A673 (cell line): ENCODE measurements around the gene ETV6. TPM values are rescaled to one million over a fixed set of nuclear protein-coding genes. Genes with fewer than 3 reads are reported as not detected.

Experiments used
- BruUV-seq: library from RNA; stranded (reverse); fragments of 400-500 nt; replicated peaks from 2 replicates; lab custom pipeline; 2021; lab: Mats Ljungman, UMichigan
- CTCF ChIA-PET: fragments of 300-600 bp; sonication (Branson Sonifier 250); formaldehyde crosslinking; loops from one replicate; lab custom pipeline; 2022; ENCODE audit warnings: antibody characterized with exemption; lab: Charles Lee
- POLR2A ChIA-PET: fragments of 300-600 bp; sonication (Branson Sonifier 250); formaldehyde crosslinking; loops from one replicate; lab custom pipeline; 2022; ENCODE audit warnings: antibody characterized with exemption; ENCODE audit not compliant: low non-redundant PET; lab: Charles Lee
- DNase-seq: peaks from one replicate; pipeline ENCODE4 v3.0.0-alpha.2; 2015; ENCODE audit warnings: low spot score
- H3K27ac ChIP-seq: fragments of 200-600 bp; sonication (generic); 2 replicates; pipeline ENCODE4 v1.5.1; 2016; ENCODE audit warnings: mixed run types, low read depth, mild to moderate bottlenecking, mixed read lengths, antibody characterized with exemption, low read length; ENCODE audit not compliant: poor library complexity, severe bottlenecking
- H3K27me3 ChIP-seq: fragments of 200-600 bp; sonication (generic); replicated peaks from 2 replicates; pipeline ENCODE4 v1.6.1; 2017; ENCODE audit warnings: mixed run types, low read depth, mild to moderate bottlenecking, mixed read lengths, antibody characterized with exemption, low read length; ENCODE audit not compliant: insufficient read depth, poor library complexity
- H3K36me3 ChIP-seq: fragments of 200-600 bp; sonication (generic); 2 replicates; pipeline ENCODE4 v1.6.1; 2016; ENCODE audit warnings: mixed run types, mild to moderate bottlenecking, mixed read lengths, antibody characterized with exemption, low read length; ENCODE audit not compliant: insufficient read depth, poor library complexity, severe bottlenecking
- H3K4me1 ChIP-seq: fragments of 200-600 bp; sonication (generic); 2 replicates; pipeline ENCODE4 v1.6.1; 2017; ENCODE audit warnings: mixed run types, mild to moderate bottlenecking, mixed read lengths, antibody characterized with exemption, low read length; ENCODE audit not compliant: insufficient read depth, poor library complexity, severe bottlenecking
- H3K4me3 ChIP-seq: fragments of 200-600 bp; sonication (generic); 2 replicates; pipeline ENCODE4 v1.5.1; 2016; ENCODE audit warnings: low read depth, mixed run types, mild to moderate bottlenecking, mixed read lengths, low read length; ENCODE audit not compliant: poor library complexity, severe bottlenecking
- H3K9me3 ChIP-seq: fragments of 200-600 bp; sonication (generic); 2 replicates; pipeline ENCODE4 v1.6.1; 2016; ENCODE audit warnings: mixed run types, low read depth, mild to moderate bottlenecking, mixed read lengths, antibody characterized with exemption, low read length; ENCODE audit not compliant: poor library complexity, severe bottlenecking
- EZH2 ChIP-seq: fragments of 200-600 bp; sonication (generic); IDR thresholded peaks from 2 replicates; pipeline ENCODE4 v1.6.1; 2017; ENCODE audit warnings: borderline replicate concordance, low read depth, mild to moderate bottlenecking, mixed read lengths, antibody characterized with exemption, low read length; ENCODE audit not compliant: poor library complexity, severe bottlenecking
- intact Hi-C: fragments of 100-400 bp; cut with micrococcal nuclease; formaldehyde crosslinking; loops from one replicate; pipeline ENCODE4 v1.10.0; 2022; ENCODE audit not compliant: unreplicated experiment
- total RNA-seq: library from RNA; stranded (reverse); gene quantifications from 2 replicates; pipeline ENCODE4 v1.2.3, GENCODE V29; 2021
- TF ChIP-seq, protein P1 (sequence below): fragments of 300-800, 200-600 bp; sonication (generic); conservative IDR thresholded peaks from 2 replicates; pipeline ENCODE4 v1.5.1; 2017; ENCODE audit warnings: low read depth, mild to moderate bottlenecking, antibody characterized with exemption, low read length, moderate library complexity, mixed read lengths

Gene ETV6
- total RNA-seq, 1 experiment from 2014 or later = 32.4 TPM

DNA sequence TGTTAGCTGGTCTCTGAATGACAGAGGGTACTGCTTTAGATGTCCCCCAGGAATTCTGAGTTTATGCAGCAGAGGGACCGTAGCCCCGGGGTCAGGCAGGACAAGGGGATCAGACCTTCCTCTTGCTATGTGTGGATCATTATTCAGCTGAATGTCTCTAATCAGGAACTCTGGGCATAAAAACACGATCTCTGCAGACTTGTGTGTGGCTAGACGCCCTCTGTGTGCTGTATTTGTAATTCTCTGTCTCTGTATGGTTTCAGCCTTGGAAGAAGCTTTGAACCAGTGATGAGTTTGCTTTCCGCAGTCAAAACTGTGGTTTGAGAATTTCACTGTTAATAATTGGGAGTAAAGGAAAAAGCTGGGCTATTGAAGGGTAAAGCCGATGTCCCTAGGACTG lies 125.3 kb downstream of the ETV6 start:
- POLR2A ChIA-PET = no interaction called here
- intact Hi-C loops = no loop called here
- no peak for DNase-seq
- Histone ChIP-seq H3K27ac (no peak overlapping the region), H3K36me3 (no peaks in the 10 kb centered on the region), H3K9me3 (no peaks in the 10 kb centered on the region), H3K4me3 (no peak overlapping the region), H3K4me1 (peaks cover 31% of the 10 kb centered on the region), H3K27me3 (no peaks in the 10 kb centered on the region)
- no TSS peak for BruUV-seq
- no peak for TF ChIP-seq EZH2
- TF ChIP-seq, protein P1, sequence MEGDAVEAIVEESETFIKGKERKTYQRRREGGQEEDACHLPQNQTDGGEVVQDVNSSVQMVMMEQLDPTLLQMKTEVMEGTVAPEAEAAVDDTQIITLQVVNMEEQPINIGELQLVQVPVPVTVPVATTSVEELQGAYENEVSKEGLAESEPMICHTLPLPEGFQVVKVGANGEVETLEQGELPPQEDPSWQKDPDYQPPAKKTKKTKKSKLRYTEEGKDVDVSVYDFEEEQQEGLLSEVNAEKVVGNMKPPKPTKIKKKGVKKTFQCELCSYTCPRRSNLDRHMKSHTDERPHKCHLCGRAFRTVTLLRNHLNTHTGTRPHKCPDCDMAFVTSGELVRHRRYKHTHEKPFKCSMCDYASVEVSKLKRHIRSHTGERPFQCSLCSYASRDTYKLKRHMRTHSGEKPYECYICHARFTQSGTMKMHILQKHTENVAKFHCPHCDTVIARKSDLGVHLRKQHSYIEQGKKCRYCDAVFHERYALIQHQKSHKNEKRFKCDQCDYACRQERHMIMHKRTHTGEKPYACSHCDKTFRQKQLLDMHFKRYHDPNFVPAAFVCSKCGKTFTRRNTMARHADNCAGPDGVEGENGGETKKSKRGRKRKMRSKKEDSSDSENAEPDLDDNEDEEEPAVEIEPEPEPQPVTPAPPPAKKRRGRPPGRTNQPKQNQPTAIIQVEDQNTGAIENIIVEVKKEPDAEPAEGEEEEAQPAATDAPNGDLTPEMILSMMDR = no peak
- CTCF ChIA-PET = no interaction called here

DNA sequence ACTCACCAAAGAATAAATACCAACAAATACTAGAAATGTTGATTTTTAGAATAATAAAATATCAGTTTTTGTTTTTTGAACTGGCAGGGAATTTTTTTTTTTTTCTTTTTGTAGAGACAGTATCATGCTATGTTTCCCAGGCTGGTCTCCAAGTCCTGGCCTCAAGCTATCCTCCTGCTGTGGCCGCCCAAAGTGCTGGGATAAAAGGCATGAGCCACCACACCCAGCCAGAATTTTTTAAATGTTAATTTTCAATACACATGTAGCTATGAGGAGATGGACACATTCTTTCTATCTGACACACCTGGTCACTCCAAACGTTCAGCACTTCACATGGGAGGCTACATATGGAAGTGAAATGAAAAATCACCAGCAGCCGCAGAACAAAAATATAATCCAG lies 126.8 kb downstream of the ETV6 start:
- ChIA-PET CTCF (interaction anchor here (0.6 kb wide), 2 partner anchors 50 to 232 kb away, joined by 3 to 12 read pairs; no protein-coding TSS in a partner anchor), POLR2A (no interaction called here)
- no peaks in the 10 kb centered on the region for H3K9me3 ChIP-seq
- peaks cover 32% of the 10 kb centered on the region for H3K4me1 ChIP-seq
- no peaks in the 10 kb centered on the region for H3K27me3 ChIP-seq
- no peak for DNase-seq
- intact Hi-C loops = no loop called here
- H3K4me3 ChIP-seq = no peak overlapping the region
- H3K27ac ChIP-seq = no peak overlapping the region
- TF ChIP-seq, protein P1 = no peak
- no peak for TF ChIP-seq EZH2
- H3K36me3 ChIP-seq = no peaks in the 10 kb centered on the region
- no TSS peak for BruUV-seq

DNA sequence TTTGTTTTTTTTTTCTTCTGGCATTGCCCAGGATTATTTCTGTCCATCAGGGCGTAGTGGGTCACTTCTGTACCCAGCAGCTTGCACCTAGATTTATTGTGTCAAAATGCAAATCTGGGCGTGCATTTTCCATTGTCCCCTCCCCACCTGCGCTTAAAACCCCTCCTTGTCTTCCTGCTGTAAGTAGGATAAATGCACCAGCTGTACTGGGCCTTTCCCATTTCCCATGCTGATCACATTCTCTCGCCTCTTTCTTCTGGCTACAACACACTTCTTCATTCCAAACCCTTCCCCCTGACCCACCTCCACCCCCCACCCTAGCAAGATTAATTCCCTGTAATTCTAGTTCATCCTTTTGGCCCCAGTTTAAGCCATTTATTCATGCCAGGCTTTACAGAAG lies 128.0 kb downstream of the ETV6 start:
- Histone ChIP-seq H3K27me3 (no peaks in the 10 kb centered on the region), H3K27ac (no peak overlapping the region), H3K36me3 (no peaks in the 10 kb centered on the region), H3K9me3 (no peaks in the 10 kb centered on the region), H3K4me3 (no peak overlapping the region), H3K4me1 (peaks cover 32% of the 10 kb centered on the region)
- ChIA-PET CTCF (no interaction called here), POLR2A (interaction anchor here (0.7 kb wide), 1 partner anchor 11 kb away, joined by 5 read pairs; no protein-coding TSS in a partner anchor)
- intact Hi-C loops = no loop called here
- no TSS peak for BruUV-seq
- TF ChIP-seq, protein P1 = no peak
- no peak for TF ChIP-seq EZH2
- no peak for DNase-seq
